Measurements from ENCODE around the gene KCNAB1.

- TF ChIP-seq CTCF (IDR thresholded peaks at IDR 0.05; ENCODE audit: insufficient read depth, low read length, poor library complexity, severe bottlenecking) (no peak), EZH2phosphoT487 (conservative IDR thresholded peaks at IDR 0.05; ENCODE audit: low read length) (no peak)
These were observed 363.8 kb downstream of the KCNAB1 start for GRCh38 chr3:156483961-156484787.
